Smooth muscle cell (in vitro differentiated cells): Measurements from ENCODE around the gene TBCD. TPM values are rescaled to one million over a fixed set of nuclear protein-coding genes. Genes with fewer than 3 reads are reported as not detected.
A peak's percentile ranks its signal among the peaks of the same experiment; 100 is the strongest.

Experiments used
- DNase-seq: peaks from one replicate; lab custom pipeline; 2025; ENCODE audit not compliant: unreplicated experiment; lab: John Stamatoyannopoulos, UW
- H2AFZ ChIP-seq: fragments of 200-600 bp; sonication (generic); 2 replicates; pipeline ENCODE4 v1.6.0; 2016; ENCODE audit warnings: antibody characterized with exemption, low read depth, mild to moderate bottlenecking
- H3F3A ChIP-seq: fragments of 200-600 bp; sonication (generic); 2 replicates; pipeline ENCODE4 v1.6.0; 2017; ENCODE audit warnings: antibody characterized with exemption, low read depth
- H3K27ac ChIP-seq: fragments of 200-600 bp; sonication (generic); 2 replicates; pipeline ENCODE4 v1.5.1; 2016; ENCODE audit warnings: low read depth, mild to moderate bottlenecking
- H3K27me3 ChIP-seq: fragments of 200-600 bp; sonication (generic); 2 replicates; pipeline ENCODE4 v1.6.1; 2016; ENCODE audit warnings: low read depth, mild to moderate bottlenecking
- H3K36me3 ChIP-seq: fragments of 200-600 bp; sonication (generic); 2 replicates; pipeline ENCODE4 v1.5.1; 2016; ENCODE audit warnings: low read depth
- H3K4me1 ChIP-seq: fragments of 200-600 bp; sonication (generic); 2 replicates; pipeline ENCODE4 v1.5.1; 2016; ENCODE audit warnings: low read depth
- H3K4me2 ChIP-seq: fragments of 200-600 bp; sonication (generic); 2 replicates; pipeline ENCODE4 v1.6.0; 2016; ENCODE audit warnings: mild to moderate bottlenecking
- H3K4me3 ChIP-seq: fragments of 200-600 bp; sonication (generic); 2 replicates; pipeline ENCODE4 v1.5.1; 2016; ENCODE audit warnings: mild to moderate bottlenecking
- H3K79me2 ChIP-seq: fragments of 200-600 bp; sonication (generic); 2 replicates; pipeline ENCODE4 v1.6.0; 2016; ENCODE audit warnings: low read depth, mild to moderate bottlenecking
- H3K9ac ChIP-seq: fragments of 200-600 bp; sonication (generic); 2 replicates; pipeline ENCODE4 v1.6.0; 2016; ENCODE audit warnings: low read depth
- H3K9me3 ChIP-seq: fragments of 200-600 bp; sonication (generic); replicated peaks from 2 replicates; pipeline ENCODE4 v1.5.1; 2016; ENCODE audit warnings: low read depth
- H4K20me1 ChIP-seq: fragments of 200-600 bp; sonication (generic); 2 replicates; pipeline ENCODE4 v1.6.0; 2016; ENCODE audit warnings: low read depth
- CTCF ChIP-seq: fragments of 200-600 bp; sonication (generic); IDR thresholded peaks from 2 replicates; pipeline ENCODE4 v1.5.1; 2017; ENCODE audit warnings: borderline replicate concordance, mild to moderate bottlenecking, antibody characterized with exemption; ENCODE audit not compliant: insufficient read depth, poor library complexity, severe bottlenecking
- WGBS: methylation state at CpG from one replicate; pipeline ENCODE4 v1.1.7; 2016; ENCODE audit warnings: low lambda C conversion rate; 5-methylcytosine and 5-hydroxymethylcytosine counted together
- polyA plus RNA-seq: library from polyadenylated mRNA; unstranded; fragments of >200 nt; fragmentation: Nextera tagmentation; extraction: Ambion mirVana; gene quantifications from 2 replicates; pipeline ENCODE4 v1.2.1, GENCODE V29; 2016
- total RNA-seq: library from RNA; depleted of rRNA; stranded (reverse); fragments of >200 nt; gene quantifications from 2 replicates; pipeline ENCODE4 v1.2.3, GENCODE V29; 2014

Gene TBCD
- total and polyA plus RNA-seq, 2 experiments from 2014 or later = 29.1 to 38.8 TPM

- no peak overlapping the region for H3K4me3 ChIP-seq
- H3K9ac ChIP-seq = no peak overlapping the region
- no peak for DNase-seq
- no peaks in the 10 kb centered on the region for H3K27me3 ChIP-seq
- no peaks in the 10 kb centered on the region for H3K9me3 ChIP-seq
- H4K20me1 ChIP-seq = no peaks in the 10 kb centered on the region
- no peak overlapping the region for H2AFZ ChIP-seq
- WGBS = 93% methylated on average over 18 of the region's 18 CpGs
- H3K36me3 ChIP-seq = no peaks in the 10 kb centered on the region
- TF ChIP-seq CTCF = no peak
- H3K4me1 ChIP-seq = no peaks in the 10 kb centered on the region
- no peaks in the 10 kb centered on the region for H3F3A ChIP-seq
- no peak overlapping the region for H3K4me2 ChIP-seq
- peak overlapping the region; percentile 27 for H3K27ac ChIP-seq
- peaks cover 9% of the 10 kb centered on the region for H3K79me2 ChIP-seq
Measured at GRCh38 chr17:82788206-82789001, 36.5 kb downstream of the TBCD start.

GRCh38 chr17:82789051-82789592 lies 37.3 kb downstream of the TBCD start:
- Histone ChIP-seq H3K9me3 (no peaks in the 10 kb centered on the region), H3K36me3 (no peaks in the 10 kb centered on the region), H3F3A (no peaks in the 10 kb centered on the region), H3K27me3 (no peaks in the 10 kb centered on the region), H2AFZ (no peak overlapping the region), H3K27ac (peak overlapping the region; percentile 27), H3K4me3 (no peak overlapping the region), H3K79me2 (peaks cover 9% of the 10 kb centered on the region), H3K4me1 (no peaks in the 10 kb centered on the region), H4K20me1 (no peaks in the 10 kb centered on the region), H3K9ac (no peak overlapping the region), H3K4me2 (no peak overlapping the region)
- no peak for TF ChIP-seq CTCF
- 94% methylated on average over 19 of the region's 19 CpGs for WGBS
- DNase-seq = no peak

GRCh38 chr17:82789806-82790205 lies 37.9 kb downstream of the TBCD start:
- Histone ChIP-seq H4K20me1 (no peaks in the 10 kb centered on the region), H3K9ac (no peak overlapping the region), H3K4me2 (no peak overlapping the region), H3K9me3 (no peaks in the 10 kb centered on the region), H3K79me2 (peaks cover 9% of the 10 kb centered on the region), H3K27ac (no peak overlapping the region), H3K4me3 (no peak overlapping the region), H2AFZ (no peak overlapping the region), H3K27me3 (no peaks in the 10 kb centered on the region), H3F3A (no peaks in the 10 kb centered on the region), H3K4me1 (no peaks in the 10 kb centered on the region), H3K36me3 (no peaks in the 10 kb centered on the region)
- TF ChIP-seq CTCF = no peak
- DNase-seq = no peak
- 94% methylated on average over 18 of the region's 18 CpGs for WGBS

GRCh38 chr17:82790391-82790790 lies 38.5 kb downstream of the TBCD start:
- no peaks in the 10 kb centered on the region for H3F3A ChIP-seq
- no peaks in the 10 kb centered on the region for H3K27me3 ChIP-seq
- peak overlapping the region; percentile 68 for H3K27ac ChIP-seq
- no peak for TF ChIP-seq CTCF
- 96% methylated on average over 13 of the region's 13 CpGs for WGBS
- no peaks in the 10 kb centered on the region for H3K4me1 ChIP-seq
- no peak overlapping the region for H3K4me2 ChIP-seq
- peaks cover 9% of the 10 kb centered on the region for H3K79me2 ChIP-seq
- DNase-seq = no peak
- H3K36me3 ChIP-seq = no peaks in the 10 kb centered on the region
- H3K9ac ChIP-seq = no peak overlapping the region
- H4K20me1 ChIP-seq = no peaks in the 10 kb centered on the region
- no peak overlapping the region for H2AFZ ChIP-seq
- no peaks in the 10 kb centered on the region for H3K9me3 ChIP-seq
- H3K4me3 ChIP-seq = no peak overlapping the region
